NCI-H1694 (cell line): ENCODE measurements around the gene XRN1.
"Not testable (repeated sequence)": the region's sequence is repeated elsewhere in the genome, so short reads cannot be mapped to it uniquely, and the experiment has no call there.

Experiments used
- DNase-seq: peaks from one replicate; lab custom pipeline; 2025; lab: John Stamatoyannopoulos, UW

The XRN1 gene

DNA sequence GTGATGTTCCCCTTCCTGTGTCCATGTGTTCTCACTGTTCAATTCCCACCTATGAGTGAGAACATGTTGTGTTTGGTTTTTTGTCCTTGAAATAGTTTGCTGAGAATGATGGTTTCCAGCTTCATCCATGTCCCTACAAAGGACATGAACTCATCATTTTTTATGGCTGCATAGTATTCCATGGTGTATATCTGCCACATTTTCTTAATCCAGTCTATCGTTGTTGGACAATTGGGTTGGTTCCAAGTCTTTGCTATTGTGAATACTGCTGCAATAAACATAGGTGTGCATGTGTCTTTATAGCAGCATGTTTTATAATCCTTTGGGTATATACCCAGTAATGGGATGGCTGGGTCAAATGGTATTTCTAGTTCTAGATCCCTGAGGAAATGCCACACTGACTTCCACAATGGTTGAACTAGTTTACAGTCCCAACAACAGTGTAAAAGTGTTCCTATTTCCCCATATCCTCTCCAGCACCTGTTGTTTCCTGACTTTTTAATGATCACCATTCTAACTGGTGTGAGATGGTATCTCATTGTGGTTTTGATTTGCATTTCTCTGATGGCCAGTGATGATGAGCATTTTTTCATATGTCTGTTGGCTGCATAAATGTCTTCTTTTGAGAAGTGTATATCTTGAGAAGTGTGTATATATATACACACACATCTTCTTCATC lies 123.4 kb downstream of the XRN1 start:
- DNase-seq = not testable (repeated sequence)

DNA sequence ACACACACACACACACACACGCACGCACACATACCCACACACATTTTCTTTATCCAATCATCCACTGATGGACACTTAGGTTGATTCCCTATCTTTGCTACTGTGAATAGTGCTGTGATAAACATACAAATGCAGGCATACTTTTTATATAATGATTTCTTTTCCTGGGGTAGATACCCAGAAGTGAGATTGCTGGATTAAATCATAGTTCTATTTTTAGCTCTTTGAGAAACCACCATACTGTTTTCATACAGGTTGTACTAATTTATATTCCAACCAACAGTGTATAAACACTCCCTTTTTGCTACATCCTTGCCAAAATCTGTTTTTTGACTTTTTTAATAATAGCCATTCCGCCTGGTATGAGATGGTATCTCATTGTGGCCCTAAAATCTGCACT lies 127.9 kb downstream of the XRN1 start:
- no peak for DNase-seq

DNA sequence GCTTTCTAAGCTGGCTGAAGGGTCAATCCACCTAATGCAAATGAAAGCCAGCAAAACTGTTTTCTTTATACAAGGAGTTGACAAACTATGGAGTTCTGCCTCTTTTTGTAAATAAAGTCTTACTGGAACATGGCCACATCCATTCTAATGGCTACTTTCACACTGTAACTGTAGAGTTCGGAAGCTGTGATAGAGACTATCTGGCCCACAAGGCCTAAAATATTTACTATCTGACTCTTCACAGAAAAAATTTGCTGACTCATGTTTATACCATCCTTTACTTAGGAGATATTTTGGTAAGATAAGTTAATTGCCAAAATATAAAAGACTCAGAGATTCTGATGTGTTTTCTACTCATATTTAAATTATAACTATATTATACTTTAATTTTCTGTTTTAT lies 128.7 kb downstream of the XRN1 start:
- no peak for DNase-seq

DNA sequence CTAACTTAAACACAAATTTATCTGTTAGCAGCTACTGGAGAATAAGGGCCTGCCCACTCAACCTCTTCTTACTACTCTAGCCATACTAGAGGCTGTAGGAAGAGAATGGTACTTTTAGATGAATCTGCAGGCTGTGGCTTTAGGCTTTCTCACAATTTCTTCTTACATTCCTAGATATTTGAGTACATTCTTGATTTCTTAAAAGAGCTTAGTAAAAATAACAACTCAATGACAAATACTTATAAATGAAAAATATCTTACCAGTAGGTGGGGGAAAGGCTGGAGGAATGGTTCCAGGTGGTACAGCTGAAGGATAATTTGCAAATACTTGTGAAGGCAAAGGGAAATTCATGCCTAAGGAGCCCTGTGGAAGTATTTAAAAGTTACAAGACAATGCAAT lies 129.5 kb downstream of the XRN1 start:
- no peak for DNase-seq

DNA sequence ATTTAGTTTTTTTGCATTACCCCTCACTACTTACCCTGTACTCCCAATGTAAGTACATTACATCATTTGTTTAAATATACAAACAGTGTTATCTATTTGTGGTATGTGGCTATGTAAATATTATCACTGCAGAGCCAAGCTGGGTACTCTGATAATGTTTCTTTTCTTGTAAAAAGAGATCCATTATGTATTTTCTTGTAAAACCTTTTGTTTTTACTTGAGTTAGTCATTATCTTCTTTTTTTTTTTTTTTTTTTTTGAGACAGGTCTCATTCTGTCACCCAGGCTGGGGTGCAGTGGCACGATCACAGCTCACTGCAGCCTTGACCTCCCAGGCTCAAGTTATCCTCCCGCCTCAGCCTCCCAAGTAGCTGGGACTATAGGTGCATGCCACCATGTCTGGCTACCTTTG lies 131.9 kb downstream of the XRN1 start:
- not testable (repeated sequence) for DNase-seq

DNA sequence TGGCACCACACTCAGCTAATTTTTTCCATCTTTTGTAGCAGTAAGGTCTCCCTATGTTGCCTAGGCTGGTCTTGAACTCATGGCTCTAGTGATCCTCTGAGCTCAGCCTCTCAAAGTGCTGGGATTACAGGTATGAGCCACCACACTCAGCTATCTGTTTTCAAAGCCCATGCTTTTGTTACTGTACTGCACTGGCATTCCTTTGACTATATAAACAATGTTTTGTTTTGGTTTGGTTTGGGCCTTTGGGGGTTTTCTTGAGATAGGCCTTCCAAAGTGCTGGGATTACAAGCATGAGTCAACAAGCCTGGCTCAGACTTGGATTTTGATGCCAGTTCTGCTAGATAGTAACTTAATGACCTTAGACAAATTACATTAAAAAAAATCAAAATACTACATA lies 132.8 kb downstream of the XRN1 start:
- no peak for DNase-seq

DNA sequence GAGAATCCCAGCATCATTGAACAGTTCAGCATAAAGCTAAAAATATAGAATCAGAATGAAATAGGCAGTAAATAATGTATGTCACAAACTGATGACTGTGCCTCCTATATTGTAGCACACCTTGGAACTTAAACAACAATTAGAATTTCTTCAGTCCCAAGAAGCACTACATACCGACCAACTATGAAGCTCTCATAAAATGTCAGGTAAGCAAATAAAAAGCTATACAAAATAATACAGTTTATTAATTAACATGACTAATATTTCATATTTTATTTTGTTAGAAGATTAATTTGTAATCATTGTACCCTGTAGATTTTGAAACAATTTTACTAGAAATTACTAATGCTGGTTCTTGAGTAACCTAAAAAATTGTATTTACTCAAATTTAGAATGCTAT lies 137.4 kb downstream of the XRN1 start:
- DNase-seq = no peak

DNA sequence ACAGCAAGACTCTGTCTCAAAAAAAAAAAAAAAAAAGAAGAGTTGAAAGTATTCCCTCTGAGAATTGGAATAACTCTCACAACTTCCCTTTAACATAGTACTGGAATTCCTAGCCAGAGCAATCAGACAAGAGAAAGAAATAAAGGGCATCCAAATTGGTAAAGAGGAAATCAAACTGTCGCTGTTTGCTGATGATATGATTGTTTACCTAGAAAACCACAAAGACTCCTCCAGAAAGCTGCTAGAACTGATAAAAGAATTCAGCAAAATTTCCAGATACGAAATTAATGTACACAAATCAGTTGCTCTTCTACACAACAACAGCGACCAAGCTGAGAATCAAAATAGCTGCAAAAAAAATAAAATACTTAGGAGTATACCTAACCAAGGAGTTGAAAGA lies 145.0 kb downstream of the XRN1 start:
- DNase-seq = not testable (repeated sequence)

DNA sequence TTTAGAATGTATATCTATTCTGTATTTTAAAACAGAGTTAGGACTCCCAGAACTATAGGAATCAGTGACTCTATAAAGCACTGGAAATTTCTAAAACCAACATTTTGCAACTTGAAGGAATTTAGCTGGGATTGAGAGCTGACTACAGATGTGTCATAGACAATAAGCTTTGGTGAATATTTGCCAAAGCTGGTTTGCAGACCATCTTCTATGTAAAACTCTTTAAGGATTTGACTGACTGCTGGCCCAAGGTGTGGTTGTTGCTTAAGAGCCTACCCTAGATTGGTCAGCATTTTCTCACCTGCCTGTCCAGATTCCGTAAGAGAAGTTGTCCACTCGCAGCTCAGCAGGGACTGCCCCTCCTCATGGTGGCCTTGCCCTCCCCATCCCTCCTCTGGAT lies 149.2 kb downstream of the XRN1 start:
- DNase-seq = no peak

DNA sequence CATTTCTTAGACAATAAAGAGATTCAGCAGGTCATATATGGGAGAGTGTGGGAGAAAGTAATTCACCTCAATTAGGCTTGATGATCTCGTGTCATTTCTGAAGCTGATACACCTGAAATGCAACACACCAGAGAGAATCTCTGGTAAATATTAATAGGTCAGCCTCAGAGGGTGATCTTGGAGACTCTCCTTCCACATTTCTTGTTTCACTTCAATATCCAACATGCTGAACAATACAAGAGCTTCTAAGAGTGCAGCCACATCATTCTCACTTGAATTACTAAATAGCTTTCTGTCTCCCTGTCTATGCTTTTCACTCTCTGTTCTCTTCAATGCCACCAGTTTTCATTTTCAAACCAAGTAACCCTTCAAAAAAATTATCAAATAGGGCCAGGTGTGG lies 151.3 kb downstream of the XRN1 start:
- no peak for DNase-seq

DNA sequence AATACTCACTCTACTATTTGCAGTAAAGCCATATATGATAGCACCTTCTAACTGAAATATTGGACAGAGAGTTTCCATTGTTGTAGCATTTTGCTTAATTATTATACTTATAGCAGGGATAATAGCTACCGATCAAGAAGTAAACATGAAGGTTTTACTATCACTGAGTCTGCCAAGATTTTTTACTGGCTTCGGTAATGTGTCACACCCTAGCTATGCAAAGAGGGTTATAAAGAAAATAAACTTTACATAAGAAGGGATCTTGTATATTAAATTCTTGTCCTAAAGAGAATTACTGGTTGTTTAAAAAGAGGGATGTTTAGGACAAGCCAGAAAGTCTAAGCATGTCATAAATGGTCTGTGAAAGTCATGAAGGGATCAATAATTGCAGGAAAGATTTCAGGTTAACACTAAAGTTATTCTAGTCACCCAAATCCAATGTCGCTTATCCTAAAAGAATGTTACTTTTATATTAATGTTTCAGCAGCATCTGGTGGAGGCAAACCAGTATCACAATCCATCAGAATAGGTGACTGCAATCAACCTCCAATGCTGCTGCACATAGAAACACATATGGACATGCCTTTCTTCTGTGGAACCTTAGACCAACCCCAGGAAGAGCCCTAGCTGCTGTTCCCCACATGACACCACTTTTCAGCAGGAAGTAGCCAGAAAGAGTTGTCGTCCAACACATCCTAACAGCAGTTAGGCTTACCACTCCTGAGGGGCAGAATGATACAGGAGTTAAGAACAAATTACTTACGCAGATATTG lies 159.8 kb downstream of the XRN1 start:
- DNase-seq = no peak

DNA sequence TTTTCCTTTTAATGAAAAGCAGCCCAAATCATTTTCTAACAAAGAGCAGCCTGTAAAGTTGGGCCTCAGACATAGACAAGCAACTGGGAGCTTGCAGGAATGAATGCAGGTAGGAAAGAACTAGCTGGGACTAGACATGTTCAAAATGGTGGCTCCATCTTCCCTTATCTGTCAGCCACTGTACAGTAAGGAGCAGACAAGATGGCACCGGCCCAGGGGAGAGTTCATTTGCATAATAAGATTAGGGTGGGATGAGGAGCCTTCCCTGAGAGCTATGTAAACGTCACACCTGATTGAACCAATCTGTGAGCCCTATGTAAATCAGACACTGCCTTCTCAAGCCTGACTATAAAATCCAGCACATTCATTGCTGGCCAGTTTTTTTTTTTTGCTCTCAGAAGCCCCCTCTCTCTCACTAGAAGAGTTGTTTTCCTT lies 162.7 kb downstream of the XRN1 start:
- no peak for DNase-seq

DNA sequence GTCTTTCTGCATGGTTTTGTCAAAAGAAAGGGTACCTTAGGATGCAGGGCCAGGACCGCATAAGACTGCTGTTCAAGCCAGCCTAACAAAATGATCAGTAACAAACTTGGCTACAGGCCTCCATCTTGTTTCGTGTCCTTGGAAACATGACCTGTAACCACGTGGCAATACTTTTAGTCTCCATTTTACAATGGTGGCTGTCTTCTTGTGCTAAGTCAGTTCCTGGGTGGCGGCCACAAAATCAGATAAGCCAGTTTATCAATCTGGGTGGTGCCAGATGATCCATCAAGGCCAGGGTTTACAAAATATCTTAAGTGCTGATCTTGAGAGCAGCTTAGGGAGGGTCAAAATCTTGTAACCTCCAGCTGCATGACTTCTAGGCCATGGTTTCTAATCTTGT lies 165.3 kb downstream of the XRN1 start:
- DNase-seq = no peak

DNA sequence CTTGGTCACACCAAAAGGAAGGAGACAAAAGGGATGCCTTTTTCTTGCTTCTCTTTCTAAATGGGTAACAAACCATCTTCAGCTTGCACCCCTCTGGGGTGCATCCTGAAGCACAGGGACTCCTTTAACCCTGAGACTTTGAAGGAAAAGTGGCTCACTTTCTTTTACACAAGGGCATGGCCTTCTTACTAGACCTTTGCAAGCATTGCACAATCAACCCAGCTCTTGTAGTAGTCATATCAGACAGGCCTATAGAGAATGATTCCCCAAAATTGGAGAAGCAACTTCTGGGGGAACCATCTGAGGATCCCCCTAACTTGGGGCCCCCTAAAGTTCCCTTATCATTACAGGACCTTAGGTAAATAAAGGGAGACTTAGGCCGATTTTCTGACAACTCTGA lies 166.4 kb downstream of the XRN1 start:
- no peak for DNase-seq

DNA sequence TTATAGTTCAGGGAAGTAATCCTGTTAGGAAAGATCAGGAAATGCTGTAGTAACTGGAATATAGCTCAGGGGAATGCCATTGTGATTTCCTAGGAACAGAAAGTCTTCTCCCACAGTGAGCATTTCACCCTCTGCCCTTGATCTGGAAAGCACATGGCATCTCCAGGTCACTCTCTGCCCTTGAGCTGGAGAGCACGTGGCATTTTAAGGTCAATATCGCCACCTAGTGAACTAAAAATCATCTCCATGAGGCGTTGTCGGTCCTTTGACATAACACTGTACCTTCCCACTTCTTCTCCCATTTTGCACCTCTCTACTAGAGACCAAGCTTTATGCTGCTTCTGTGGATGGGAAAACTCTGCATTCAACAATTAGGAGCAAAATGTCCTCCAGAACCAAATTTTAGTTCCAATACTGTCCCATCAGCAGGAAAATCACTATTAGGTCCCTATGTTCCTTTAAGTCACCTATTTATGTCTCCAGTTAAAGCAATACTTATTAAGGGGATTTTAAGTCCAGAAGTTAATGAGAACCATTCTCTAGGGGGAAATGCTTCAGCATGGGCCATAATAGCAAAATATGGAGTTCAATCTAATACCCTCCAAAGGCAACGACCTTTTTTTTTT lies 167.8 kb downstream of the XRN1 start:
- peak; percentile 78 for DNase-seq

DNA sequence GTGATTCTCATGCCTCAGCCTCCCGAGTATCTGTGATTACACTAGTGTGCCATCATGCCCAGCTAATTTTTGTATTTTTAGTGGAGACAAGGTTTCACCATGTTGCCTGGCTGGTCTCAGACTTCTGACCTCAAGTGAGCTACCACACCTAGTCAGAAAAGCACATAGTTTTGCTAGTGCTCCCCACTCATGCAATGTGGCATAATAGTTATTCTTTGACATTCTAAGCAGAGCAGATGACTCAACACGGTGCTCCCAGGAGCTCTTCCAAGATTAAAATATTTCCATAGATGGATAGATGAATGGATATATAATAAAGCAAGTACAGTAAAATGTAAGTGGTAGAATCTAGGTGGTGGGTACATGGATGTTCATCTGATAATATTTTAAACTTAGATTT lies 169.4 kb downstream of the XRN1 start:
- DNase-seq = no peak

DNA sequence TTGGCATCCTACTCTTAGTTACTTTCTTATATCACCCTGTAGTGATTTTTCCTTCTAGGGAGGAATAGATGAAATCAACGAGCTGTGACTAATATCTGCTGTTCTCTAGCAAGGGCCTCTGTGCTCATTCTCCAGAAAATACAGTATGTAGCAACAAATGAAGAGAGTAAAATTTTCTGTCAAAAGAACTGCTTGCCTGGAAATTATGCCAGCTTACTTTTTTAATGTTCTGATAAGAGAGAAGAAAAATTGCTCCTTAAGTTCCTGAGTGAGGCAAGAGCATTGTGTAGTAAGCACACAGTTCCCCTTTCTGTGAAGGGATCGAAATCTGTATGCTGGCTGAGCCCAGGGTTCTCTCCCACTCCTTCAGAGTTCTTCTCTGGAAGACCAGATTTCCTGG lies 171.1 kb downstream of the XRN1 start:
- no peak for DNase-seq

DNA sequence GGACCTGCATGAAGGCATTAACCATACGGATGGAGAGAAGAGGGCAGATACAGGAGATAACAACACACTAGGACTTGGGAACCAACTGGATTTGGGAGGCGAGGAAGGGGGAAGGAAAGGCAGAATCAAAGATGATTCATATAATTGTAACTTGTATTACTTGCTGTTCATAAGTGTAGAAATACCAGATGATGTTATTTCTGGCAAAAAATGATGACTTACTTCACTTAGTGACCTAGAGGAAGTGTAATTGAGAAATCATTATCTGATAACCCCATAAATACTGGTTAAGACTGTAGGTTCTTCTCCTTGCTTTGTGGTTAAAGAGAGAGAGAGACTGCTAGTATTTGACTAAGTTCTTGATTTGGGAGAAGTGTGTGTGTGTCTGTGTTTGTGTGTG lies 172.0 kb downstream of the XRN1 start:
- no peak for DNase-seq

DNA sequence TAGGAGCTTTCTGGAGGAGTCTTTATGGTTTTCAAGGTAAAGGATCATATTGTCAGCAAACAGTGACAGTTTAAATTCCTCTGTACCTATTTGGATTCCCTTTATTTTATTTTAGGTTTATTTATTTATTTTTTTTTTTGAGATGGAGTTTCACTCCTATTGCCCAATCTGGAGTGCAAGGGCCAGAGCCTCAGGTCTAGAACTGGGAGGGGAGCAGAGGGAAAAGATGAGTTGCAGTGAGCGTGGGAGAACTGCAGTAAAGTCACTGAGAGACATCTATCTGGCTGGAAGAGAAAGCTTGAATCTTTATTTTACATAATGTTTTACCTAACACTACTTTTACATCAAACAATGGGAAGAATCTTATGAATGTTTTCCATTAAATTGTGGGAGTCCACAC lies 172.9 kb downstream of the XRN1 start:
- no peak for DNase-seq

DNA sequence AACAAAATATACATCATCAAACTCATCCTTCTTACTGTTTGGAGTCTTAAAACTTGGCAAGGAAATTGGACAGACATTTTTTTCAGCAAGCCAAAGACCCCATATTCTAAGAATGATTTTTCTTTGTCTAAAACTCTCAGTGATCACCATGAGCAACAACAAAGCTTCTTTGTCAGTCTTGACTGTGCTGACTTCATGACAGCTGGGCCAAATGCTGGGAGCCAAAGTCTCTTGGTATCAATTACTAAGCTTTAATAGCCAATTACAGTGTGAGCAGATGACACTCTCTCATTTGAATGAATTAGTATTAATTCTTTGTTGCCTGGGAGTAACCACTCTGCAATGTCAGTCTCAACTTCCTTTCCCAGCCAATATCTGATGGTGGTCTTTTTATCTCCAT lies 174.3 kb downstream of the XRN1 start:
- no peak for DNase-seq

DNA sequence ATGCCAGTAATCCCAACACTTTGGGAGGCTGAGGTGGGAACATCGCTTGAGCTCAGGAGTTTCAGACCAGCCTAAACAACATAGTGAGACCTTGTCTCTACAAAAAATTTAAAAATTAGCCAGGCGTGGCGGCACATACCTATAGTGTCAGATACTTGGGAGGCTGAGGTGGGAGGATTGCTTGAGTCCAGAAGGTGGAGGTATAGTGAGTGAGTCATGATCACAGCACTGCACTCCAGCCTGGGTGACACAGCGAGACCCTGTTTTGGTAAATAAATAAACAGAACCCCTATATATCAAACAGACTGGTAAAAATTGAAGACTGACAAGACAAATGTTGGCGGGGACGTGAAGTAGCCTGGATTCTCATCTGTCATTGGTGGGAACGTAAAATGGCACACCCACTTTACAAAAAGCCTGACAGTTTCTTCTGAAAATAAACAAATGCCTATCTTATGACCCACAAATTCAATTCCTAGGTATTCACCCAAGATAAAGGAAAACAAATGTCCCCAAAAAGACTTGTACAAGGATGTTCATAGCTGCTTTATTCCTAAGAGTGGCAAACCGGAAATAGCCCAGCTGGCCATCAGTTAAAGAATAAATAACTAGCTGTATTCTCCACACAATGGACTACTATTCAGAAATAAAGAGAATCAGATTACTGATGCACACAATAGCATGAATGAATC lies 175.5 kb downstream of the XRN1 start:
- DNase-seq = no peak

DNA sequence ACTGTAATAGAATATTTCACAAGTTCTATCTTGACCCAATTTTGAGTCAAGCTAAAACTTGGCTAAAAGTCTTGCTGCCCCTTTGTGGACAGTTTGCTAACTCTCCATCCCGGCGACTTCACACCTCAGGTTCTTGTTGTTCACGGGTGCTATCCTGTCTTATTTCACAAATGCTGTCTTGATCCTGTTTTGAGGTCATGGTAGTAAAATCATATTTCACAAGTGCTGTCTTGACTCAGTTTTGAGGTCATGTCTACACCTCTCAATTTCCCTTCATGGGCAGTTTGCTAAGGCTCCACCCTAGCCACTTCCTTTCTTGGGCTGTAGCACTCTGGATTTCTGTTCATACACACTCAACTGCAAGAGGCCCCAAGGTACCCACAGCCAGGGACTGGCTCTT lies 177.4 kb downstream of the XRN1 start:
- no peak for DNase-seq

DNA sequence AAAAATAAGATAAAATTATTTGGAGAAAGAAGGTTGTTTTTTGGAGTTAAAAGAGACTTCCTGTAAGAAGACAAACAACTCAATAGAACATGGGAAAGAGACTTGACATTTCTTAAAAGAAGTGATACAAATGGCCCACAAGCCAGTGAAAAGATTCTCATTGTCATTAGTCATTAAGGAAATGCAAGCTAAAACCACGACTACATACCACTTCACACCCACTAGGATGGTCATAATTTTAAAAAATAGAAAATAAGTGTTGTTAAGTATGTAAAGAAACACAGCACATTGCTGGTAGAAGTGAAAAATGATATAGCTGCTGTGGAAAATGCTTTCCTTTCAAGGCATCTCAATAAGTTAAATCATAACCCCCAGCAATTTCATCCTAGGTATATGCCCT lies 178.1 kb downstream of the XRN1 start:
- DNase-seq = no peak
